ENCODE measurements around the gene LFNG.

The LFNG gene

GRCh38 chr7:2523941-2524807, 4.6 kb downstream of the LFNG start:
- TF ChIP-seq CTCF (IDR thresholded peaks at IDR 0.05; ENCODE audit: low read length), result no peak
- no peak for TF ChIP-seq EZH2 (IDR thresholded peaks at IDR 0.05; ENCODE audit: borderline replicate concordance, low read length)
- peaks cover 1% of the 10 kb centered on the region for H3K4me1 ChIP-seq (ENCODE audit: insufficient read depth, low read length, severe bottlenecking)
- no peaks in the 10 kb centered on the region for H3F3A ChIP-seq (ENCODE audit: insufficient read depth, low read length)
- no peak overlapping the region for H2AFZ ChIP-seq (ENCODE audit: low read length)
- no peak overlapping the region for H3K27ac ChIP-seq (ENCODE audit: low read depth, low read length, poor library complexity, severe bottlenecking)
- no peaks in the 10 kb centered on the region for H4K20me1 ChIP-seq (ENCODE audit: insufficient read depth, low read length)
- no peak overlapping the region for H3K4me3 ChIP-seq (ENCODE audit: low read depth, low read length, poor library complexity, severe bottlenecking)
- no peaks in the 10 kb centered on the region for H3K79me2 ChIP-seq (ENCODE audit: insufficient read depth, low read length)
- H3K9ac ChIP-seq (ENCODE audit: low read length), result no peak overlapping the region
- H3K27me3 ChIP-seq (ENCODE audit: insufficient read depth, low read length), result peaks cover 27% of the 10 kb centered on the region
- H3K4me2 ChIP-seq (ENCODE audit: low read length), result no peak overlapping the region
- H3K9me3 ChIP-seq (ENCODE audit: low read length), result no peaks in the 10 kb centered on the region
- H3K36me3 ChIP-seq (ENCODE audit: insufficient read depth, low read length), result no peaks in the 10 kb centered on the region
- no peaks in the 10 kb centered on the region for H3K9me2 ChIP-seq (ENCODE audit: low read depth, low read length)

GRCh38 chr7:2524808-2525657, 5.5 kb downstream of the LFNG start:
- no peaks in the 10 kb centered on the region for H3F3A ChIP-seq (ENCODE audit: insufficient read depth, low read length)
- H2AFZ ChIP-seq (ENCODE audit: low read length), result no peak overlapping the region
- no peaks in the 10 kb centered on the region for H3K36me3 ChIP-seq (ENCODE audit: insufficient read depth, low read length)
- H3K9ac ChIP-seq (ENCODE audit: low read length), result no peak overlapping the region
- H3K4me2 ChIP-seq (ENCODE audit: low read length), result no peak overlapping the region
- H3K4me1 ChIP-seq (ENCODE audit: insufficient read depth, low read length, severe bottlenecking), result no peaks in the 10 kb centered on the region
- H3K27ac ChIP-seq (ENCODE audit: low read depth, low read length, poor library complexity, severe bottlenecking), result no peak overlapping the region
- TF ChIP-seq EZH2 (IDR thresholded peaks at IDR 0.05; ENCODE audit: borderline replicate concordance, low read length) (no peak), CTCF (IDR thresholded peaks at IDR 0.05; ENCODE audit: low read length) (no peak)
- H3K79me2 ChIP-seq (ENCODE audit: insufficient read depth, low read length), result no peaks in the 10 kb centered on the region
- H3K9me3 ChIP-seq (ENCODE audit: low read length), result no peaks in the 10 kb centered on the region
- no peaks in the 10 kb centered on the region for H3K9me2 ChIP-seq (ENCODE audit: low read depth, low read length)
- peaks cover 27% of the 10 kb centered on the region for H3K27me3 ChIP-seq (ENCODE audit: insufficient read depth, low read length)
- no peaks in the 10 kb centered on the region for H4K20me1 ChIP-seq (ENCODE audit: insufficient read depth, low read length)
- H3K4me3 ChIP-seq (ENCODE audit: low read depth, low read length, poor library complexity, severe bottlenecking), result no peak overlapping the region

- Histone ChIP-seq H3K27ac (ENCODE audit: low read depth, low read length, poor library complexity, severe bottlenecking) (no peak overlapping the region), H3K9ac (ENCODE audit: low read length) (no peak overlapping the region), H3K4me2 (ENCODE audit: low read length) (no peak overlapping the region), H3K9me2 (ENCODE audit: low read depth, low read length) (no peaks in the 10 kb centered on the region), H2AFZ (ENCODE audit: low read length) (no peak overlapping the region), H3K4me1 (ENCODE audit: insufficient read depth, low read length, severe bottlenecking) (no peaks in the 10 kb centered on the region), H3K4me3 (ENCODE audit: low read depth, low read length, poor library complexity, severe bottlenecking) (no peak overlapping the region), H3K27me3 (ENCODE audit: insufficient read depth, low read length) (0 out of 2 replicates have a peak, but pooled peaks cover 27% of the 10 kb centered on the region), H3K36me3 (ENCODE audit: insufficient read depth, low read length) (no peaks in the 10 kb centered on the region), H3K79me2 (ENCODE audit: insufficient read depth, low read length) (no peaks in the 10 kb centered on the region), H3K9me3 (ENCODE audit: low read length) (no peaks in the 10 kb centered on the region), H3F3A (ENCODE audit: insufficient read depth, low read length) (no peaks in the 10 kb centered on the region), H4K20me1 (ENCODE audit: insufficient read depth, low read length) (no peaks in the 10 kb centered on the region)
- no peak for TF ChIP-seq CTCF (IDR thresholded peaks at IDR 0.05; ENCODE audit: low read length)
- TF ChIP-seq EZH2 (IDR thresholded peaks at IDR 0.05; ENCODE audit: borderline replicate concordance, low read length), result no peak
Measured at GRCh38 chr7:2525658-2526630, 6.4 kb downstream of the LFNG start.
